Right atrium auricular region (tissue), 2 donors: ENCODE measurements around the gene JMJD8. TPM values are rescaled to one million over a fixed set of nuclear protein-coding genes. Genes with fewer than 3 reads are reported as not detected.
A peak's percentile ranks its signal among the peaks of the same experiment; 100 is the strongest.

Experiments used
- DNase-seq: peaks from one replicate; pipeline ENCODE4 v3.0.0-alpha.2; 2019; ENCODE audit warnings: low spot score
- H3K27ac ChIP-seq, 2 donors: fragments of 200-600 bp; sonication (generic); 1 replicate in 1 of 2; 2 replicates in 1 of 2; pipeline ENCODE4 v1.5.1; 2016 to 2019
- H3K27me3 ChIP-seq, 2 donors: fragments of 200-600 bp; sonication (generic); one replicate each; pipeline versions ENCODE4 v1.5.1 to v1.6.0; 2017 to 2019
- H3K36me3 ChIP-seq: fragments of 200-600 bp; sonication (generic); one replicate; pipeline ENCODE4 v1.5.1; 2016
- H3K4me1 ChIP-seq, 2 donors: fragments of 200-600 bp; sonication (generic); one replicate each; pipeline versions ENCODE4 v1.5.1 to v1.6.0; 2017 to 2019
- H3K4me3 ChIP-seq, 2 donors: fragments of 200-600 bp; sonication (generic); 1 replicate in 1 of 2; 2 replicates in 1 of 2; pipeline ENCODE4 v1.5.1; 2017 to 2019; ENCODE audit warnings: mild to moderate bottlenecking in 1 of 2, moderate library complexity in 1 of 2
- H3K9me3 ChIP-seq, 2 donors: fragments of 200-600 bp; sonication (generic); one replicate each; pipeline ENCODE4 v1.5.1; 2019
- CTCF ChIP-seq, 2 donors: fragments of 200-600 bp; sonication (generic); IDR thresholded peaks; one replicate each; pipeline ENCODE4 v1.5.1; 2019; ENCODE audit warnings: antibody characterized with exemption in 2 of 2
- total RNA-seq, 2 donors: library from RNA; depleted of rRNA; stranded (reverse); fragments of >200 nt; gene quantifications; one replicate each; pipeline ENCODE4 v1.1.0, GENCODE V29; 2016

The JMJD8 gene
- total RNA-seq, 2 donors from 2014 or later = 76.4 to 82.1 TPM

- peaks cover 33% of the 10 kb centered on the region for H3K36me3 ChIP-seq
- H3K4me1 ChIP-seq = peaks cover 0 to 29% of the 10 kb centered on the region in 2 donors
- H3K27ac ChIP-seq = no peak overlapping the region
- no peaks in the 10 kb centered on the region for H3K27me3 ChIP-seq
- no peak for TF ChIP-seq CTCF (IDR thresholded peaks at IDR 0.05)
- H3K4me3 ChIP-seq = no peak overlapping the region
- no peak for DNase-seq
- no peaks in the 10 kb centered on the region for H3K9me3 ChIP-seq
Measured at GRCh38 chr16:729768-730665, 45.9 kb upstream of the JMJD8 start.

- H3K4me1 ChIP-seq = peaks cover 0 to 29% of the 10 kb centered on the region in 2 donors
- peaks cover 26% of the 10 kb centered on the region for H3K36me3 ChIP-seq
- no peaks in the 10 kb centered on the region for H3K9me3 ChIP-seq
- H3K27ac ChIP-seq = peak overlapping the region in 1 of 2 donors; percentile 44
- TF ChIP-seq CTCF (IDR thresholded peaks at IDR 0.05) = no peak
- H3K27me3 ChIP-seq = no peaks in the 10 kb centered on the region
- H3K4me3 ChIP-seq = peak overlapping the region in 1 of 2 donors; percentile 61
- DNase-seq = no peak
Measured at GRCh38 chr16:728890-729744, 45.0 kb upstream of the JMJD8 start.

DNA sequence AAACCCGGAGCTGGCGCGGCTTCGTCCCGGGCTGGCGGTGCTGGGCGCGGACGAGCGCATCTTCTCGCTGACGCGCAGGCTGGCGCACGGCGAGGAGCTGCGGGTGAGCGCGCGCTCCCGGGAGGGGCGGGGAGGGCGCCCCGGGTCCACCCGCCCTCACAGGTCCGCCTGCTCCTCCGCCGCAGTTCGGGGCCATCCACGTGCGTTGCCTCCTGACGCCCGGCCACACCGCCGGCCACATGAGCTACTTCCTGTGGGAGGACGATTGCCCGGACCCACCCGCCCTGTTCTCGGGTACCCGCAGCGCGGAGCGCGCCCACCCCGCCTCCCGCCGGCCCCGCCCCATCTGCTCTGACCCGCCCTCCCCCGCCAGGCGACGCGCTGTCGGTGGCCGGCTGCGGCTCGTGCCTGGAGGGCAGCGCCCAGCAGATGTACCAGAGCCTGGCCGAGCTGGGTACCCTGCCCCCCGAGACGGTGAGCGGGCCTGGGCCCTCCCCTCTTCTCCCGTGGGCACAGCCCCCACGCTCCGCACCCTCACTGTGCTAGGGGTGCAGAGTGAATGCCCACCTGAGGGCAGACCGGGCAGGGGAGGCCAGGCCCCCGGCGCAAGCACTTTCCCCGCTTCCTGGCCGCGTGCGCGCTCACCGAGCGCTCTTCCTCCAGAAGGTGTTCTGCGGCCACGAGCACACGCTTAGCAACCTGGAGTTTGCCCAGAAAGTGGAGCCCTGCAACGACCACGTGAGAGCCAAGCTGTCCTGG is 44.2 kb upstream of the JMJD8 start:
- Histone ChIP-seq H3K9me3 (no peaks in the 10 kb centered on the region), H3K27me3 (no peaks in the 10 kb centered on the region), H3K36me3 (peaks cover 18% of the 10 kb centered on the region), H3K4me1 (peaks cover 0 to 29% of the 10 kb centered on the region in 2 donors), H3K4me3 (peak overlapping the region; percentile 54 to 61), H3K27ac (peak overlapping the region in 1 of 2 donors; percentile 44)
- DNase-seq = no peak
- no peak for TF ChIP-seq CTCF (IDR thresholded peaks at IDR 0.05)

- DNase-seq = no peak
- Histone ChIP-seq H3K4me1 (peaks cover 0 to 29% of the 10 kb centered on the region in 2 donors), H3K9me3 (no peaks in the 10 kb centered on the region), H3K4me3 (peak overlapping the region; percentile 54 to 61), H3K27me3 (no peaks in the 10 kb centered on the region), H3K36me3 (peaks cover 12% of the 10 kb centered on the region), H3K27ac (peak overlapping the region in 1 of 2 donors; percentile 44)
- TF ChIP-seq CTCF (IDR thresholded peaks at IDR 0.05) = no peak
Measured at GRCh38 chr16:727291-727977, 43.3 kb upstream of the JMJD8 start.
